ENCODE measurements around the gene DYNC1H1. TPM values are rescaled to one million over a fixed set of nuclear protein-coding genes. Genes with fewer than 3 reads are reported as not detected.
A peak's percentile ranks its signal among the peaks of the same experiment; 100 is the strongest.
"Not testable (repeated sequence)": the region's sequence is repeated elsewhere in the genome, so short reads cannot be mapped to it uniquely, and the experiment has no call there.

DYNC1H1 gene
- total RNA-seq, 1 experiment from 2014 or later: 253 TPM

DNA sequence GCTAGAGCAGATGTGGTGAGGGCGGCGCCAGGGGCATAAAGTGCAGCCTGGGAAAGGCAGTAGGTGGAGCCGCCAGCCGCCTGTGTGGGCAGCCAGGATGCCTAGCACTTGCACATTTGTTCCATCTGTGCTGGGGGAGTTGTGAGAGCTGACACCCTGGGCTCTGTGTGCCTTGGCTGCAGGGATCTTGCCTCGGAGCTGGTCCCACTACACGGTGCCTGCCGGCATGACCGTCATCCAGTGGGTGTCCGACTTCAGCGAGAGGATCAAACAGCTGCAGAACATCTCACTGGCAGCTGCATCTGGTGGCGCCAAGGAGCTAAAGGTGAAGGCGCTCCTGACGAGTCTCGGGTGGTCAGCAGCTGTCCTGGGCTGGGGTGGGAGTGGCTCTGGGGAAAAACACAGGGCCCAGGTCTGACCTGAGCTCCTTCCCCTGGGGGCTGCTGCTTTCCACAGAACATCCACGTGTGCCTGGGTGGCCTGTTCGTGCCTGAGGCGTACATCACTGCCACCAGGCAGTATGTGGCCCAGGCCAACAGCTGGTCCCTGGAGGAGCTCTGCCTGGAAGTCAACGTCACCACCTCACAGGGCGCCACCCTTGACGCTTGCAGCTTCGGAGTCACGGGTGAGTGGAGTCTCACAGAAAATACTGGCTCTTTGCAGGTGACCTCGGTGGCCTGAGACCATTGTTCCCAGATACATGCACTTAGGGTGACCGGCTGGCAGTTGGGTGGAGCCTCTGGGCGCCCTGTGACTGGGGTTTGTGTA, 85.1 kb downstream of the DYNC1H1 start:
- Histone ChIP-seq H3K4me3 (no peak overlapping the region), H3K36me3 (peaks cover 77% of the 10 kb centered on the region), H3K27ac (no peak overlapping the region), H3K9me3 (replicated peaks) (no peaks in the 10 kb centered on the region), H3K27me3 (replicated peaks) (no peaks in the 10 kb centered on the region), H3K4me1 (replicated peaks) (no peaks in the 10 kb centered on the region)
- DNase-seq (ENCODE audit: low read depth in 1 of 2, low spot score in 2 of 2): no peak

DNA sequence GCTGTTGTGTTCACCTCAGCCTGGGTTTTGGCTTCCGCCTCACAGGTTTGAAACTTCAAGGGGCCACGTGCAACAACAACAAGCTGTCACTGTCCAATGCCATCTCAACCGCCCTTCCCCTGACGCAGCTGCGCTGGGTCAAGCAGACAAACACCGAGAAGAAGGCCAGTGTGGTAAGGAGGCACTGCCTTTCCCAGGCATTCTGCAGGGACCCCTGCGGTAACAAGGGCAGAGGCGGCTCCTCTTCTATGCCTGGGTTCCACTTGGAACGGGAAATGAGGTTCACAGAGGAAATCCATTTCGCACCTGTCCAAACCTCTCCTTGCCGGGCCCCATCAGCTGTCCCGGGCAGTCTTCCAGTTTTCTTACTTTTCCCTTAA, 85.6 kb downstream of the DYNC1H1 start:
- peaks cover 71% of the 10 kb centered on the region for H3K36me3 ChIP-seq
- H3K9me3 ChIP-seq (replicated peaks): no peaks in the 10 kb centered on the region
- H3K27ac ChIP-seq: no peak overlapping the region
- no peak overlapping the region for H3K4me3 ChIP-seq
- no peak for DNase-seq (ENCODE audit: low read depth in 1 of 2, low spot score in 2 of 2)
- no peaks in the 10 kb centered on the region for H3K27me3 ChIP-seq (replicated peaks)
- no peaks in the 10 kb centered on the region for H3K4me1 ChIP-seq (replicated peaks)

DNA sequence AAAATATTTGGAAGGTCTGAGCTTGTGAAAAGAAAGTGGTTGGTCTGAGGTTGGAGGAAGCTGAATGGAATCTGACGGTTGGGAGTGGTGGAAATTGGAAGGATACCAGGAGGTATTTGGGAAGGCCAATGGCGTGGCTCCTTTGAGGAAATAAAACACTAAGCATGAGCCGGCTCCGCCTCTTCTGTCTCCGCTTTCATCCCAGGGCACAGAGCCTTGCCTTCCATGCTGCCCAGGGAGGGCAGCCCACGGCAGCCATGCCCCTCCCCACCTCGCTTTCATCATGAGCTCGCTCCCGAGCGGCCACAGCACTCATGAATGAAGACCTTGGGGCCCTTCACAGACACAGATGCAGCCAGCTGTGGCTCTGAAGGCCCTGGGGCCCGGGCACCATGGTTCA, 86.3 kb downstream of the DYNC1H1 start:
- no peak for DNase-seq (ENCODE audit: low read depth in 1 of 2, low spot score in 2 of 2)
- H3K36me3 ChIP-seq: peaks cover 67% of the 10 kb centered on the region
- no peak overlapping the region for H3K27ac ChIP-seq
- H3K4me1 ChIP-seq (replicated peaks): no peaks in the 10 kb centered on the region
- H3K9me3 ChIP-seq (replicated peaks): no peaks in the 10 kb centered on the region
- H3K4me3 ChIP-seq: no peak overlapping the region
- no peaks in the 10 kb centered on the region for H3K27me3 ChIP-seq (replicated peaks)

DNA sequence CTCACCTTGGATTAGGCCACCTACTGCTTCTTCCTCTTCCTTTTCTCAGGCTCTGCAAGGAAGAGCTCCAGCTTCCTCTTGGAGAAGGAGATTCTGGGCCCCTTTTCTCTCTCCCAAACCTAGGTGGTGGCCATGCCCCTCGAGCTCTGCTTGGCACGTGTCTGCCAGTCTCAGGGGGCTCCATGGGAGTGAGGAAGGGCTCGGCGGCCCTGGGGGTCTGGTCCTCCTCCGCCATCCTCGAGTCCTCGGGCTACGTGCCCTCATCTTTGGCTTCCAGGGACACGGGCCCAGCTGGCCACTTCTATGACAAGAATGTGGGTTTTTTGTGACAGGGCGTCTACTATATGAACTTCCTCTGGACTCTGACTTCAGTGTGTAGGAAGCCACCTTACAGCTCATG, 88.1 kb downstream of the DYNC1H1 start:
- no peaks in the 10 kb centered on the region for H3K4me1 ChIP-seq (replicated peaks)
- no peaks in the 10 kb centered on the region for H3K9me3 ChIP-seq (replicated peaks)
- no peaks in the 10 kb centered on the region for H3K27me3 ChIP-seq (replicated peaks)
- H3K36me3 ChIP-seq: peaks cover 51% of the 10 kb centered on the region
- DNase-seq (ENCODE audit: low read depth in 1 of 2, low spot score in 2 of 2): no peak
- H3K27ac ChIP-seq: no peak overlapping the region
- no peak overlapping the region for H3K4me3 ChIP-seq

DNA sequence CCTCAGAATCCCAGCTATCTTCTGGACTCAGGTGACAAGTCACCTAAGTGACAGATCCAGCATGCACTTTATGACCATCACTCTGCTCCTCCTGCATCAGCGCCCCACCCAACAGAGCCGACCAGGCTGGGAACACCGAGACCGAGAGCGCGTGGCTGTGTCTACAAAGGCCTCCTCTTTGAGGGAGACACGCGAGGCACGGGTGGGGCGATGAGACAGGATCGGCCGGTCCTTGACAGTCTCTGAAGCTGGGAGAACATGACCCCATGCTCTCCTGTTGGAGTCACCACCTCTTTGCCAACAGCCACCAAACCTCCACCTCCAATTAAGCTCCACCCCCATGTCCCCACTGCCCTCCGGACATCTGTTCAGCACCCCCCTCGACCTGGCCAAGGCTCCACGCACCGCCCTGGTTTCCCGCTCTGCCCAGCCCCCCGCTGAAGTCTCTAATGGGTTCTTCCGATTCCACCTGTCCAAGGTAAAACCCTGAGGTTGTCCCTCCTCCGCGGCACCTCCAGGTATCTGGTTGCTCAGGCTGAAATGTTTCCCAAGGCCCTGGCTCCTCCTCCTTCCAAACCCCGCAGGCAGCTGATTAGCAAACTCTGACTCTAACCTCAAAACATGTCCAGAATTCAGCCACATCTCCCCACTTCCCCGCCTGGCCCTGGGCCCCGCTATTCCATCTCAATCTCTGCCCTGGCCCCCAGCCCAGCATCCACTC, 91.0 kb downstream of the DYNC1H1 start:
- DNase-seq (ENCODE audit: low read depth in 1 of 2, low spot score in 2 of 2): no peak
- peaks cover 24% of the 10 kb centered on the region for H3K36me3 ChIP-seq
- no peaks in the 10 kb centered on the region for H3K4me1 ChIP-seq (replicated peaks)
- no peaks in the 10 kb centered on the region for H3K27me3 ChIP-seq (replicated peaks)
- no peak overlapping the region for H3K4me3 ChIP-seq
- no peak overlapping the region for H3K27ac ChIP-seq
- no peaks in the 10 kb centered on the region for H3K9me3 ChIP-seq (replicated peaks)

DNA sequence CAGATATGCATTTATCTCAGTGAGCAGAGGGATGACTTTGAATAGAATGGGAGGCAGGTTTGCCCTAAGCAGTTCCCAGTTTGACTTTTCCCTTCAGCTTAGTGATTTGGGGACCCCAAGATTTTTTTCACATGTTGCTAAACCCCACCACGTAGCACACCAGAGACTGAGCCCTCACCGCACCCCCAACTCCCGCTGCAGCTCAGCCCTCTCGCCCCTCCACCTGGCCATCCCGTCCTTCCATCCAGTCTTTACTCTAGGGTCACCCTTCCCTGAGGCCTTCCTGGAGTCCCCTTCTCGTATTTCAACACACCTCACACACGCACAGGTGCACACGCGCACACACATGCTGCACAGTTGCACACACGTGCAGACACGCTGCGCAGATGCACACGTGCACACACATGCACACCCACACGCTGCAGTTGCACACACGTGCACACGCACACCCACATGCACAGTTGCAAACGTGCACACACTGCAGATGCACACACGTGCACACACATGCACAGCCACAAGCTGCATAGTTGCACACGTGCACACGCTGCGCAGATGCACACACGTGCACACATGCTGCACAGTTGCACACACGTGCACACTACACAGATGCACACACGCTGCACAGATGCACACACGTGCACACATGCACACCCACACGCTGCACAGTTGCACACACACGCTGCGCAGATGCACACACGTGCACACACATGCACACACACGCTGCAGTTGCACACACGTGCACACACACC, 92.5 kb downstream of the DYNC1H1 start:
- peaks cover 10% of the 10 kb centered on the region for H3K36me3 ChIP-seq
- H3K27me3 ChIP-seq (replicated peaks): no peaks in the 10 kb centered on the region
- no peaks in the 10 kb centered on the region for H3K9me3 ChIP-seq (replicated peaks)
- H3K27ac ChIP-seq: no peak overlapping the region
- DNase-seq (ENCODE audit: low read depth in 1 of 2, low spot score in 2 of 2): no peak
- H3K4me3 ChIP-seq: no peak overlapping the region
- H3K4me1 ChIP-seq (replicated peaks): no peaks in the 10 kb centered on the region

DNA sequence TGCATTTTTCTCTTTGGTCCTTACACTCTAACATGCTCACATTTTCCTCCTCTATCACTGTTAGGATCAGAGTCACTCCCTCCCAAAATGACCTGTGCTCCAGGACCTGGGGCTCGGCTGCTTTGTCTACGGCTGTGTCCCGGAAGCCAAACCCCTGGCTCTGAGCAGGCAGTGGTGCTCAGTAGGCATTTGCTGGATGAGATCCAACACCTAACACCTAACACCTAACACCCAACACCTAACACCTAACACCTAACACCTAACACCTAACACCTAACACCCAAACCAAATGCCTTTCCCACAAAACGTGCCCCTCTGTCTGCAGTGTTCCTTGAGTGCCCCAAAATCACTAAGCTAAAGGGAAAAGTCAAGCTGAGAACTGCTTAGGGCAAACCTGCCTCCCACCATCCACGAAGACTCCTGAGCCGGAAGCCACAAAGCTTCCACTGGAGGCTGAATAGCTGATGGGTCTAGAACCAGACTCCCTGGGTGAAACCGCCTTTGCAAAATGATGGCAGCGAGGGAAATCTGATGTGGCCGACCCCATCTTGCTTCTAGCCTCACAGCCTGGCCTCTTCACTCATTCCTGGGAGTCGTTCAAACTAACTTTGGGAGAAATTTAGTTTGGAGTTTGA, 93.2 kb downstream of the DYNC1H1 start:
- Histone ChIP-seq H3K36me3 (peaks cover 3% of the 10 kb centered on the region), H3K4me3 (no peak overlapping the region), H3K4me1 (replicated peaks) (no peaks in the 10 kb centered on the region), H3K27ac (no peak overlapping the region), H3K9me3 (replicated peaks) (no peaks in the 10 kb centered on the region), H3K27me3 (replicated peaks) (no peaks in the 10 kb centered on the region)
- no peak for DNase-seq (ENCODE audit: low read depth in 1 of 2, low spot score in 2 of 2)

DNA sequence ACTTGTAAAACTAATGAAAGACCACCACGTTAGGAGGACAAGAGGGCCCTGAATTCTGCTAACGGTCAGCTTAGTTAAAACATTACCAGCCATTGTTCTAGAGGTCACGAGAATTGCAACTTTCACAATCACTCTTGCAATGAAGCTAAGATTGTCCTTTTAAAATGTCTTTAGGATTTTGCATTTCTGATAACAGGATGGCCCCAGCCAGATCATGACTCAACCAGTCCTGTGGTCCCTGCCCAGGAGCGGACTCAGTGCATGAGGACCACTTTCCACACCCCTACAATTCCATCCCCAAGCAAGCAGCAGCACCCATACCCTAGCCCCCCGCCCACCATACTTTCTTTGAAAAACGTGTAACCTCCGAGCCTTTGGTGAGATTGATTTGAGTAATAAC, 93.8 kb downstream of the DYNC1H1 start:
- Histone ChIP-seq H3K27me3 (replicated peaks) (no peaks in the 10 kb centered on the region), H3K36me3 (no peaks in the 10 kb centered on the region; the same call in 1 of the 2 replicates), H3K27ac (no peak overlapping the region), H3K4me3 (no peak overlapping the region), H3K9me3 (replicated peaks) (no peaks in the 10 kb centered on the region), H3K4me1 (replicated peaks) (no peaks in the 10 kb centered on the region)
- no peak for DNase-seq (ENCODE audit: low read depth in 1 of 2, low spot score in 2 of 2)

DNA sequence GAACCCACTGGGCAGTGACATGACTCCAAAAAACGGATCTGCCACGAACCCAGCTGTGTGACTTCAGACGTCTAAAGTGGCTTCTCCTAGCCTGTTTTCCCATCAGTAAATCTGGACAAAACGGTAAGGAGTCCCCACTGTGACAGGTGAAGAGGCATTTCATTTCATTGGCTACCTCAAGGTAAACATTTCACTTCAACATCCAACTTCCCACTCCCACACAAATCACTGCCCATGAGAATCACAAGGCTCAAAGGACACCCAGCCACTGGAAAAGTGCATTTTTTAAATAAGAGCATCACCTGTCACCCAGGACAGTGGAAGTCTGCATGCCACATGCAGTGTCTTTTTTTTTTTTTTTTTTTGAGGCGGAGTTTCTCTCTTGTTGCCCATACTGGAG, 94.6 kb downstream of the DYNC1H1 start:
- no peak for DNase-seq (ENCODE audit: low read depth in 1 of 2, low spot score in 2 of 2)
- Histone ChIP-seq H3K27ac (no peak overlapping the region), H3K4me3 (no peak overlapping the region), H3K36me3 (no peaks in the 10 kb centered on the region; the same call in 1 of the 2 replicates), H3K4me1 (replicated peaks) (no peaks in the 10 kb centered on the region), H3K9me3 (replicated peaks) (no peaks in the 10 kb centered on the region), H3K27me3 (replicated peaks) (no peaks in the 10 kb centered on the region)

DNA sequence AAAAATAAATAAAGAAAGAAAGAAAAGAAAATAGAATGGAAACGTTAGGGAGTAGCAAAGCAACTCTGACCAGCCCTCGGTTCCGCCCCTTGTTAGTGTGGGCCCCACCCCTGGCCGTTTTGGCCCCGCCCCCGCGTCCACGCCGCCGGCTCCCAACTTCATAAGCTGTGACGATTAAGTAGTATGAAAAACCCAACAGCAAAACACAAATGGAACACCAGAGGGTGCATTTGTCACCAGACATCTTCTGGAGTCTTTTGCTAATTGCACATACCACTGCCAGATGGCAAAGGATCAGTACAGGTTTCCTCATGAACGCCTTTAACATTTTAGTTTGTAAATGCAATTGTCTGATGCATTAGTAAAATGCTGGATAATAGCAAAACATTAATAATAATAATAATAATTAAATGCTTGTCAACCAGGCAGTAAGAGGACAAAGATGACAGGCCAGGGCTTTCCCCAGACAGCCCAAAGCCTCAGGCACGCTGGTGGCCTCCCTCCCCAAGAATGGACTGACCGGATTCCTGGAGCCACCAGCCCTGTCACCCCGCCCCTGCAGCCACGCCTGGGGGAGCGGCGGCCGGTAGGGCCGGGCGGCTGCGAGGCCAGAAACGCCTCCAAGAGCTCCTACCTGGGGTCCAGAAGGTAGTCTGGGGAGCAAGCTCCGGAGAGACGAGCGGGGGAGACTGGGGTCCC, 98.9 kb downstream of the DYNC1H1 start:
- H3K27ac ChIP-seq: no peak overlapping the region
- DNase-seq (ENCODE audit: low read depth in 1 of 2, low spot score in 2 of 2): peak; percentile 29 to 81
- no peak overlapping the region for H3K4me3 ChIP-seq
- H3K4me1 ChIP-seq (replicated peaks): no peaks in the 10 kb centered on the region
- H3K36me3 ChIP-seq: no peaks in the 10 kb centered on the region
- no peaks in the 10 kb centered on the region for H3K27me3 ChIP-seq (replicated peaks)
- no peaks in the 10 kb centered on the region for H3K9me3 ChIP-seq (replicated peaks)

DNA sequence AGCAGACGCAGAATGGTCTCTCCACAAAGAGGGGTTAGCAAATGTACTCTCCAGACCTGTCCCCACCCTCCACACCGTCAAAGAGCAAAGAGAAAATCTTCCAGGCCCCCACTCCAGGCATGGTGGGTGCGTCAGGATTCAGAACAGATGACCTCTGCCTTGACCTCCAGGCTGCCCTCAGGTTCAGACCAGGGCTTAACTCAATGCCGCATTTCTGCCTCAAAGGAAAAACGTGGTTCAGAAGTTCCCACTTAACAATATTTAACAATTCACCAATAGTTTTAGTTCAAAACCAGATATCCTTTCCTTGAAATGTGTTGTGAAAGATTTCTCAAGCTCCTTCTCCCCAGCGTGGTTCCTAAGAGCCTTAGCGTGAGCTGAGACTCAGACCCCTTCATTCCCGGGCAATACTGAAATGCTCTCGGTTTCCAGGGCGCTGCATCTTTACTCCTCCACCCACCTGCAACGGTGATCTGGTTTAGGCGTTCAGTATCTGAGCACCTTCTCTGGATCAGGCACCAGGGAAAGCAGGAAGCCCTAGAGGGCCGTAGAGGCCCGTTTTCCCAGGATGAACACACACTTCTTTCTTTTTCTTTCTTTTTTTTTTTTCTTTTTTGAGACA, 99.5 kb downstream of the DYNC1H1 start:
- DNase-seq (ENCODE audit: low read depth in 1 of 2, low spot score in 2 of 2): no peak
- Histone ChIP-seq H3K36me3 (no peaks in the 10 kb centered on the region), H3K4me1 (replicated peaks) (no peaks in the 10 kb centered on the region), H3K27me3 (replicated peaks) (no peaks in the 10 kb centered on the region), H3K27ac (no peak overlapping the region), H3K9me3 (replicated peaks) (no peaks in the 10 kb centered on the region), H3K4me3 (no peak overlapping the region)

DNA sequence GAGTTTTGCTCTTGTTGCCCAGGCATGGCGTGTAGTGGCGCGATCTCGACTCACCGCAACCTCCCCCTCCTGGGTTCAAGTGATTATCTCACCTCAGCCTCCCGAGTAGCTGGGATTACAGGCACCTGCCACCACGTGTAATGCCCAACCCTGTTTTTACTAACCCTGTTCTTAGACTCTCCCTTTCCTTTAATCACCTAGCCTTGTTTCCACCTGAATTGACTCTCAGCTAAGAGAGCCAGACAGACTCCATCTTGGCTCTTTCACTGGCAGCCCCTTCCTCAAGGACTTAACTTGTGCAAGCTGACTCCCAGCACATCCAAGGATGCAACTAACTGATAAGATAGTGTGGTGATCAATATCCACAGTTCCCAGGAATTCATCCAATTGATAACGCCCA, 100.2 kb downstream of the DYNC1H1 start:
- not testable (repeated sequence) for H3K27ac ChIP-seq; H3K9me3 ChIP-seq (replicated peaks); DNase-seq (ENCODE audit: low read depth in 1 of 2, low spot score in 2 of 2); H3K4me1 ChIP-seq (replicated peaks); H3K27me3 ChIP-seq (replicated peaks); H3K4me3 ChIP-seq; H3K36me3 ChIP-seq

DNA sequence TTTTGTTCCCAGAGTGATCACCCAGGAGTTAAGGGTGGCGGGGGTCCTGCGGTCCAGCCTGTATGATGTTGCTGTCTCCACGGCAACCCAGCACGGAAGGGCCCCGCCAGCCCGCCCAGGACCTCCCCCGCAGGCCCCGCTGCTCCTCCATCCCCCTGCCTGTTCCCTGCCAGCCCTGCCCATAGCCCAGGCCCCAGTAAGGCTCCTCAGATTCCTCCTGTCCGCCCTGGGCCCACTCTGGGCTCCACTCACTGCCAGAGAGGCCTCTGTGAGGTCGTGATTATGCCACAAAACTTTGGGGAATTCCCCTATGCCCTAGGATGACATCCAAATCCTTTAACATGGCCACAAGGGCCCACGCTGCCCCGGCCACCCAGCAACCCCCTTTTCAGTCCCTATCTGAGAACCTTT, 101.7 kb downstream of the DYNC1H1 start:
- no peak for DNase-seq (ENCODE audit: low read depth in 1 of 2, low spot score in 2 of 2)
- no peaks in the 10 kb centered on the region; the same call in 1 of the 2 replicates for H3K36me3 ChIP-seq
- H3K27me3 ChIP-seq (replicated peaks): no peaks in the 10 kb centered on the region
- H3K4me3 ChIP-seq: no peak overlapping the region
- no peaks in the 10 kb centered on the region for H3K9me3 ChIP-seq (replicated peaks)
- H3K27ac ChIP-seq: no peak overlapping the region
- peaks cover 2% of the 10 kb centered on the region for H3K4me1 ChIP-seq (replicated peaks)
